HFF-Myc (cell line): Measurements from ENCODE around the gene ABCC5.
"Not testable (repeated sequence)": the region's sequence is repeated elsewhere in the genome, so short reads cannot be mapped to it uniquely, and the experiment has no call there.

Experiments
- DNase-seq: peaks from one replicate; pipeline ENCODE4 v3.0.0-alpha.2; 2011; ENCODE audit warnings: low read depth; ENCODE audit errors: extremely low read depth
- H3K4me3 ChIP-seq: replicated peaks from 2 replicates; pipeline ENCODE4 v1.5.1; 2011; ENCODE audit warnings: low read depth, mild to moderate bottlenecking, control low read depth, low read length
- TF ChIP-seq, protein P1 (sequence below): IDR thresholded peaks from 2 replicates; pipeline ENCODE4 v1.5.1; 2012; ENCODE audit warnings: mild to moderate bottlenecking, low read depth, low read length, control low read depth; ENCODE audit errors: missing control alignments

ABCC5 gene

DNA sequence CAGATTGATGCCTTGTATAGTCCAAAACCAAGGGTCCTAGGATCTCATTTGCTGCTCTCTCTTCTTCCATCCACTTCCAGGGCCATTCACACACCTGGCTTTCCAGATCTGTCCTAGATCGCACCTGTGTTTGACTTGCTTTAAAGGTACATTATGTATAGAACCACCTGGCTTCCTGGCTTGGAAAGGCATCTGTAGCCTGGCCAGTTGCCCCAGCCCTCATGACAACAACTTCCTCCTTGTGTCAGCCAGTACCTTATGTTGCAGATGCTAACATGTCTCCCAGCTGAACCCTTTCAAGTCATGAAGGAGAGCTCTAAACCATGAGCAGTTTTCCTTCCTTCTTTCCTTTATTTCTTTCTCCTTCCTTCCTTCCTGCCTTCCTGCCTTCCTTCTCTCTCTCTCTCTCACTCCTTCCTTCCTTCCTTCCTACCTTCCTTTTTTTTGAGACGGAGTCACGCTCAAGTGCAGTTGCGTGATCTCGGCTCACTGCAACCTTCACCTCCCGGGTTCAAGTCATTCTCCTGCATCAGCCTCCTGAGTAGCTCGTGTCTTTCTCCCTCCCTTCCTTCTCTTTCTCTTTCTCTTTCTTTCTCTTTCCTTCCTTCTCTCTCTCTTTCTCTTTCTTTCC lies 32.6 kb upstream of the ABCC5 start:
- TF ChIP-seq, protein P1, sequence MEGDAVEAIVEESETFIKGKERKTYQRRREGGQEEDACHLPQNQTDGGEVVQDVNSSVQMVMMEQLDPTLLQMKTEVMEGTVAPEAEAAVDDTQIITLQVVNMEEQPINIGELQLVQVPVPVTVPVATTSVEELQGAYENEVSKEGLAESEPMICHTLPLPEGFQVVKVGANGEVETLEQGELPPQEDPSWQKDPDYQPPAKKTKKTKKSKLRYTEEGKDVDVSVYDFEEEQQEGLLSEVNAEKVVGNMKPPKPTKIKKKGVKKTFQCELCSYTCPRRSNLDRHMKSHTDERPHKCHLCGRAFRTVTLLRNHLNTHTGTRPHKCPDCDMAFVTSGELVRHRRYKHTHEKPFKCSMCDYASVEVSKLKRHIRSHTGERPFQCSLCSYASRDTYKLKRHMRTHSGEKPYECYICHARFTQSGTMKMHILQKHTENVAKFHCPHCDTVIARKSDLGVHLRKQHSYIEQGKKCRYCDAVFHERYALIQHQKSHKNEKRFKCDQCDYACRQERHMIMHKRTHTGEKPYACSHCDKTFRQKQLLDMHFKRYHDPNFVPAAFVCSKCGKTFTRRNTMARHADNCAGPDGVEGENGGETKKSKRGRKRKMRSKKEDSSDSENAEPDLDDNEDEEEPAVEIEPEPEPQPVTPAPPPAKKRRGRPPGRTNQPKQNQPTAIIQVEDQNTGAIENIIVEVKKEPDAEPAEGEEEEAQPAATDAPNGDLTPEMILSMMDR = no peak
- DNase-seq = no peak
- H3K4me3 ChIP-seq = no peak overlapping the region

DNA sequence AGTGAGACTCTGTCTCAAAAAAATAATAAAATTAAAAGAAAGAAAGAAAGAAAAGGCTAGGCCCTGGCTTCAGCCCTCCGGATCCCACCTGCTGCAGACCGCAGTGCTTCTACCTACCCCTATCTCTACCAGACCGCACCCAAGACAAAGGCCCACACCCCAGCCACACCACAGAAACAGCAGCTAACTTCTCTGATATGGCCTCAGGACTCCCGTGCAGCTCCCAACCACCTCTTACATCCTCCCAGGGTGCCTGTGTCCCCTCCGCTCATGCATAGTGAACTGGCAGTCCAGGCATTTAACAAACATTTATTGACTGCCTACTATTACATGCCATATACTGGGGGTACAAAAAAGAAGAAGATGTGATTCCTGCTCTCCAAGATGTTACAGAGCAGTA lies 28.3 kb upstream of the ABCC5 start:
- TF ChIP-seq, protein P1 = no peak
- no peak overlapping the region for H3K4me3 ChIP-seq
- no peak for DNase-seq

GRCh38 chr3:184042617-184043016 lies 24.9 kb upstream of the ABCC5 start:
- TF ChIP-seq, protein P1 = no peak
- no peak for DNase-seq
- H3K4me3 ChIP-seq = no peak overlapping the region

DNA sequence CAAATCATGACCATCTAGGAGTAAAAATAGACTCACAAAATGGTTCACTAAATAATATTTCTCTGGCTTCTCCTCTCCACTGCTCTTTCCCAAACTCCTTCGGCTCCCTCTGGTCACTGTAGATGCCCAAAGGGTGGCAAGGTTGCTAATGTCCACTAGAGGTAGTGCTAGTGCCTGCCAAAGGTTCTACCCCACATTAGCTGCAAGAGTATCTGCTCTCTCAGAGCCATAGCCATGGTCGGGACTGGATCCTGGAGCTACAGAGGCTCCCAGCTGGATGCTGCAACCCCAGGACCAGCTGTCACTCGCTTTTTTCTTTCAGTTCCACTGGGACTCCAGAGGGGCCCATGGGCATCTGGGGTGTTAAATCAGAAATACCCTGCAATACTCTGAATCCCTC lies 22.3 kb upstream of the ABCC5 start:
- DNase-seq = no peak
- TF ChIP-seq, protein P1 = peak; percentile 51
- H3K4me3 ChIP-seq = no peak overlapping the region

DNA sequence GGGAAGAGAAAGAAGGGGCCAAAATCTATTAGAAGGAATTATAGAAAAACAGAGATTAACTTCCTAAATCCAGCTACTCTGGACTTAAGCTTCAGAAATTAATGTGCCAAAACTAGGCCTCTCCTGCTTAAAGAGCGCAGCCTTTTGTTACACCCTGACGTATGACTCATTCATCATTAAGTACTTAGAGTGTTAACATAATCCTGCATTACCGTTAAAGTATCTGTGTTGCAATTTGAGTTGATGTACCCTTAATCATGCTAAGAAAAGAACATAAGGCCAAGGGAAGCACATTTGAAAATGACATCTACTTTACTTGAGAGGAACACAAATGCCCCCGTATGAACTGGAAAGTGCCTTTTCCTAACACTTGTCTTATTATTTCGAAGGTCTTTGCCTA lies 21.7 kb upstream of the ABCC5 start:
- no peak overlapping the region for H3K4me3 ChIP-seq
- no peak for DNase-seq
- TF ChIP-seq, protein P1 = no peak

- not testable (repeated sequence) for DNase-seq, H3K4me3 ChIP-seq
Measured at GRCh38 chr3:184038307-184038706, 20.6 kb upstream of the ABCC5 start.

DNA sequence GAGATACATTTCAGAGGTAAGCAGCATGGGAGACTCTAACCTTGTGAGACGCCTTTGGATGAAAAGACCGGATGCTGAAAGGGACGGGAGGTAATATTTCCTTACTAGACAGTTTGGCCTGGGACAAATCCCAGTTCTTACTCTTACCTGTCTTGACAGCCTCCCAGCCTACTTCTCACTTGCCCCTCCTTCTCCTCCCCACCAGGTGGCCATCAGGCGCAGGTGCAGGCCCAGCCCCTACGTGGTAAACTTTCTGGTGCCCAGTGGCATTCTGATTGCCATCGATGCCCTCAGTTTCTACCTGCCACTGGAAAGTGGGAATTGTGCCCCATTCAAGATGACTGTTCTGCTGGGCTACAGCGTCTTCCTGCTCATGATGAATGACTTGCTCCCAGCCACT lies 20.1 kb upstream of the ABCC5 start:
- no peak for DNase-seq
- H3K4me3 ChIP-seq = no peak overlapping the region
- TF ChIP-seq, protein P1 = no peak
